OCI-LY1 (cell line): ENCODE data around the gene VTI1A.

Experiments used
- H2AFZ ChIP-seq: fragments of 200-600 bp; sonication (generic), shearing (Covaris generic); 2 replicates; pipeline ENCODE4 v1.6.0; 2014; ENCODE audit warnings: antibody characterized with exemption, mild to moderate bottlenecking, low read length
- H3F3A ChIP-seq: fragments of 200-600 bp; sonication (generic), shearing (Covaris generic); 2 replicates; pipeline ENCODE4 v1.6.0; 2014; ENCODE audit warnings: mild to moderate bottlenecking, antibody characterized with exemption, low read length, moderate library complexity; ENCODE audit not compliant: insufficient read depth
- H3K27ac ChIP-seq: fragments of 200-600 bp; sonication (generic); 2 replicates; pipeline ENCODE4 v1.5.1; 2014; ENCODE audit warnings: low read length, mixed run types, mild to moderate bottlenecking, low read depth; ENCODE audit not compliant: poor library complexity, severe bottlenecking
- H3K27me3 ChIP-seq: fragments of 200-600 bp; sonication (generic); 2 replicates; pipeline ENCODE4 v1.6.0; 2014; ENCODE audit warnings: antibody characterized with exemption, mild to moderate bottlenecking, low read length, moderate library complexity; ENCODE audit not compliant: insufficient read depth
- H3K36me3 ChIP-seq: fragments of 200-600 bp; sonication (generic); 2 replicates; pipeline ENCODE4 v1.6.1; 2014; ENCODE audit warnings: mild to moderate bottlenecking, antibody characterized with exemption, low read length, moderate library complexity, mixed read lengths; ENCODE audit not compliant: insufficient read depth
- H3K4me1 ChIP-seq: fragments of 200-600 bp; sonication (generic); 2 replicates; pipeline ENCODE4 v1.5.1; 2014; ENCODE audit warnings: mild to moderate bottlenecking, low read length, moderate library complexity; ENCODE audit not compliant: insufficient read depth, severe bottlenecking
- H3K4me2 ChIP-seq: fragments of 200-600 bp; sonication (generic), shearing (Covaris generic); 2 replicates; pipeline ENCODE4 v1.6.1; 2014; ENCODE audit warnings: low read length
- H3K4me3 ChIP-seq: fragments of 200-600 bp; sonication (generic); 2 replicates; pipeline ENCODE4 v1.5.1; 2014; ENCODE audit warnings: low read length, low read depth, mild to moderate bottlenecking, mixed read lengths; ENCODE audit not compliant: poor library complexity, severe bottlenecking
- H3K79me2 ChIP-seq: fragments of 200-600 bp; shearing (Covaris generic); 2 replicates; pipeline ENCODE4 v1.6.1; 2016; ENCODE audit warnings: mixed run types, low read length, mixed read lengths; ENCODE audit not compliant: insufficient read depth
- H3K9ac ChIP-seq: fragments of 200-600 bp; sonication (generic), shearing (Covaris generic); 2 replicates; pipeline ENCODE4 v1.6.1; 2014; ENCODE audit warnings: mild to moderate bottlenecking, low read length, mixed read lengths
- H3K9me2 ChIP-seq: fragments of 200-600 bp; sonication (generic), shearing (Covaris generic); 2 replicates; pipeline ENCODE4 v1.6.1; 2014; ENCODE audit warnings: low read depth, mild to moderate bottlenecking, low read length, mixed read lengths
- H3K9me3 ChIP-seq: fragments of 200-600 bp; shearing (Covaris generic); 2 replicates; pipeline ENCODE4 v1.6.1; 2014; ENCODE audit warnings: low read length, mixed read lengths
- H4K20me1 ChIP-seq: fragments of 200-600 bp; sonication (generic), shearing (Covaris generic); 2 replicates; pipeline ENCODE4 v1.6.0; 2016; ENCODE audit warnings: mild to moderate bottlenecking, low read length; ENCODE audit not compliant: insufficient read depth
- EZH2 ChIP-seq: fragments of 200-600 bp; sonication (generic), shearing (Covaris generic); IDR thresholded peaks from 2 replicates; pipeline ENCODE4 v1.8.0; 2017; ENCODE audit warnings: borderline replicate concordance, mixed run types, mild to moderate bottlenecking, antibody characterized with exemption, low read length, moderate library complexity, mixed read lengths
- TF ChIP-seq, protein P1 (sequence below): fragments of 200-600 bp; sonication (generic), shearing (Covaris generic); IDR thresholded peaks from 2 replicates; pipeline ENCODE4 v1.5.1; 2017; ENCODE audit warnings: mild to moderate bottlenecking, antibody characterized with exemption, low read length, moderate library complexity, mixed read lengths

Gene VTI1A

DNA sequence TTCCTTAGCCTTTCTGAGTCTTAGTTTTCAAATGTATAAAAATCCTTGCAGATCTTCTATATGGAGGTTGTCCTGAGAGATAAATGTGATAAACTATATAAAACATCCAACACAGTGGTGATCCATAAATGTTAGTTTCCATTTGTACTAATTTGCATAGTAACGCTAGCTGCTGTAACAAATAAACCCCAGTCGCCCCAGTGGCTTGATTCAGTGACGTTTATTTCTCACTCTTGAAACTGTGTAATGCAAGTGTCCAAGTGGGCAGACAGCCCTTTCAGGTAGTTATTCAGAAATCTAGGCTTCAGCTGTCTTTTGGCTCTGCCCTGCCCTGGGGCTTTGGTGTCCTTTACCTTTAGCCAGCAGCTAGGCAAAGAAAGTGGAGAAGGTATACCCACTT is 106.3 kb downstream of the VTI1A start:
- Histone ChIP-seq H2AFZ (no peak overlapping the region), H3K27me3 (no peaks in the 10 kb centered on the region), H3K27ac (no peak overlapping the region), H3K9me2 (no peaks in the 10 kb centered on the region), H4K20me1 (no peaks in the 10 kb centered on the region), H3K9ac (no peak overlapping the region), H3F3A (no peaks in the 10 kb centered on the region), H3K36me3 (no peaks in the 10 kb centered on the region), H3K79me2 (no peaks in the 10 kb centered on the region), H3K4me2 (no peak overlapping the region), H3K4me1 (no peaks in the 10 kb centered on the region), H3K4me3 (no peak overlapping the region), H3K9me3 (no peaks in the 10 kb centered on the region)
- TF ChIP-seq, protein P1, sequence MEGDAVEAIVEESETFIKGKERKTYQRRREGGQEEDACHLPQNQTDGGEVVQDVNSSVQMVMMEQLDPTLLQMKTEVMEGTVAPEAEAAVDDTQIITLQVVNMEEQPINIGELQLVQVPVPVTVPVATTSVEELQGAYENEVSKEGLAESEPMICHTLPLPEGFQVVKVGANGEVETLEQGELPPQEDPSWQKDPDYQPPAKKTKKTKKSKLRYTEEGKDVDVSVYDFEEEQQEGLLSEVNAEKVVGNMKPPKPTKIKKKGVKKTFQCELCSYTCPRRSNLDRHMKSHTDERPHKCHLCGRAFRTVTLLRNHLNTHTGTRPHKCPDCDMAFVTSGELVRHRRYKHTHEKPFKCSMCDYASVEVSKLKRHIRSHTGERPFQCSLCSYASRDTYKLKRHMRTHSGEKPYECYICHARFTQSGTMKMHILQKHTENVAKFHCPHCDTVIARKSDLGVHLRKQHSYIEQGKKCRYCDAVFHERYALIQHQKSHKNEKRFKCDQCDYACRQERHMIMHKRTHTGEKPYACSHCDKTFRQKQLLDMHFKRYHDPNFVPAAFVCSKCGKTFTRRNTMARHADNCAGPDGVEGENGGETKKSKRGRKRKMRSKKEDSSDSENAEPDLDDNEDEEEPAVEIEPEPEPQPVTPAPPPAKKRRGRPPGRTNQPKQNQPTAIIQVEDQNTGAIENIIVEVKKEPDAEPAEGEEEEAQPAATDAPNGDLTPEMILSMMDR = no peak
- no peak for TF ChIP-seq EZH2

DNA sequence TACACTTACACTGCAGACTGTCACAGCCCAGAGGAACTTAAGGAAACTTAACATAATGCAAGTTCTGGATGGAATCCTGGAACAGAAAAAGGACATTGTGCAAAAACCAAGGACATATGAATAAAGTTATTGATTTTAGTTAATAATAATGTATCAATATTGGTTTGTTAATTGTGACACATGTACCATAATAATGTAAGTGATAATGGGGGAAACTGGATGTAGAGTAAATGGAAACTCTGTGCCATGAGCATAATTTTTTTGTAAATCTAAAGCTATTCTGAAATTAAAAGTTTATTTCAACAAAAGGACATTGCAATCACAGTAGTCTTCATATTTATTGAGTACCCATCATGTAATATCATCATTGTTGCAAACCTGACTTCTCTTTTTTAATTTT is 107.2 kb downstream of the VTI1A start:
- TF ChIP-seq EZH2 = no peak
- TF ChIP-seq, protein P1 = no peak

DNA sequence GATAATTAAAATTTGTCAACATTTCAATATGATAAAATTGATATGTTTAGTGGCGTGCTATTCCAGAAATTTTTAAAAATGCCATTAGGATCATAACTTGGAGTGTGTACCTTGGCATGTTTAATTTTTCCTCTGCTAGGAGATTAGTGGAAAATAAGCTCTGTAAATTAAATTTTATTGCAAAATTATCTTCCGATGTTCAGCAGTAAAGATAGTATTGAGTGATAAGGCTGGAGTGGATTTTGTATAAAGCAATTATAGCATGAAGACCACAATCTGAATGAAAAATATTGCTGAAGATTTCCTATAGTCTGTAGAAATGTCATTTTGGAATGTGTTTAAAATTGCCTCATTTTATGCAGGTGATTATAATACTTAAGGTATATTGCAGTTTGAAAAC is 110.2 kb downstream of the VTI1A start:
- H4K20me1 ChIP-seq = no peaks in the 10 kb centered on the region
- H3K4me2 ChIP-seq = no peak overlapping the region
- H3K79me2 ChIP-seq = no peaks in the 10 kb centered on the region
- no peaks in the 10 kb centered on the region for H3K9me2 ChIP-seq
- no peaks in the 10 kb centered on the region for H3K4me1 ChIP-seq
- no peak overlapping the region for H3K9ac ChIP-seq
- no peak overlapping the region for H2AFZ ChIP-seq
- H3K9me3 ChIP-seq = no peaks in the 10 kb centered on the region
- H3K27ac ChIP-seq = no peak overlapping the region
- no peak for TF ChIP-seq EZH2
- TF ChIP-seq, protein P1 = no peak
- no peak overlapping the region for H3K4me3 ChIP-seq
- no peaks in the 10 kb centered on the region for H3K36me3 ChIP-seq
- H3K27me3 ChIP-seq = no peaks in the 10 kb centered on the region
- H3F3A ChIP-seq = no peaks in the 10 kb centered on the region

More for the DNA sequence above, 107.2 kb downstream of the VTI1A start:
- no peak overlapping the region for H3K9ac ChIP-seq
- no peak overlapping the region for H2AFZ ChIP-seq
- H3K4me2 ChIP-seq = no peak overlapping the region
- no peaks in the 10 kb centered on the region for H3K4me1 ChIP-seq
- H3K79me2 ChIP-seq = no peaks in the 10 kb centered on the region
- H3K9me2 ChIP-seq = no peaks in the 10 kb centered on the region
- no peaks in the 10 kb centered on the region for H4K20me1 ChIP-seq
- no peaks in the 10 kb centered on the region for H3K9me3 ChIP-seq
- H3K36me3 ChIP-seq = no peaks in the 10 kb centered on the region
- no peak overlapping the region for H3K27ac ChIP-seq
- H3F3A ChIP-seq = no peaks in the 10 kb centered on the region
- H3K4me3 ChIP-seq = no peak overlapping the region
- no peaks in the 10 kb centered on the region for H3K27me3 ChIP-seq
